Activated gamma-delta T cell treated with Interleukin-2 at 50 U/mL for 16 hours (primary cell): ENCODE results near the gene HYDIN.

ENCODE experiments used
- DNase-seq: peaks from one replicate; pipeline ENCODE4 v3.0.0-alpha.2; 2020

HYDIN gene

DNA sequence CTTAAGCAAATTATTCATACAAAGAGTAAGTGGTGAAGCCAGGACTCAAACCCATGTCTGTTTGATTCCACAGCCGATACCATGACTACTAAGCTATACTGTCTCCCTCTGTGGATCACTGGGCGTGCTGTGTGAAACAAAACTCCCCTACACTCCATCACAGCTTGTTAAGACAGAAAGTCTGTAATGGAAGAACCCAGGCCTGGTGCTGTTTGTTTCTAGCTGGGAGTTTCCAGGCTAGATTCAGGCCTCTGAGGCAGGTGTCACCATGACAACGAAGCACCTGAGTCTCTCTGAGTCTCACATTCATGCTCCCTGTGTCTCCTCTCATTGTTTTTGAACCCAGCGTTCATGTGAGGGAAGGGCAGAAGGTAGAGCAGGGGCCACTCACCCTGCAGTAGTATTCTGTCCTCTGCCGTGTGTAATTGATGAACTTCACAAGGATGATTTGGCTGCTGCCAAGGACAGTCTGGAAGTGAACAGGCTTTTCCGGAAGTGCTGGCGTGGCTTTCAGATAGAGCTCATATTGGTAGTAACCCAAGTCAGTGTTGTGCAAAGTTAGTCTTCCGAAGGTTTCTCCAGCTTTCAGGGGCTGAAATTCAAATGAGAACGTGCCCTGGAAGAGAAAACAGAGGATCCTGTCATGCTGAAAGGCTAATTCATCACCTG is 421.0 kb downstream of the HYDIN start:
- DNase-seq: no peak

DNA sequence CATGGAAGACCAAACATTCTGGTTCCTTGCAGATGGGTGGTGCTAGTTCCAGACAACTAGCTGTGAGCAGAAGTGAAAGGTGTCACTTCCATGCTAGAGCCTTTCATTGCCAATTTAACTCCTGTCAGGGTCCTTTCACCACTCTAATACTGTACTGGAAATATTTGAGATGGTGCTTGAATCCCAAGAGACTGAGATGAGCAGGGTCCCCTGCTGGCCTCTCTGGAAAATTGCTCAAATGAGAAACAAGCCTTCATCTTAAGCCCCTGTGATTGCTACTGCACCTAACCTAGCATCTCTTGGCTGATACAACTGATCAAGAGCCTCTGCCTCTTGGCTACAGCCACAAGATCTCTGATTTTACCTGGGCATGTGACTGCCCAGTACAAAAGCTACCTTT is 422.2 kb downstream of the HYDIN start:
- no peak for DNase-seq

DNA sequence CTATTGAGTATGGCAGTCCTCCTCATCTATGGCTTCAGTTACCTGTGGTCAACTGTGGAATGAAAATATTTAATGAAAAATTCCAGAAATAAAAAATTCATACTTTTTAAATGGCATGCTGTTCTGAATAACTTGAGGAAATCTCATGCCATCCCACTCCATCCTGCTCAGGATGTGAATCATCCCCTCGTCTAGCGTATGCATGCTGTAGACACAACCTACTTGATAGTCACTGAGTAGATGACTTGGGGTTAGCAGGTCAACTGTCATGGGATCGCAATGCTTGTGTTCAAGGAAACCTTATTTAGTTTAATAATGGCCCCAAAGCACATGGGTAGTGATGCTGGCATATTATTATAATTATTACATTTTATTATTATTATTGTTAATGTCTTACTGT is 424.7 kb downstream of the HYDIN start:
- DNase-seq: no peak

DNA sequence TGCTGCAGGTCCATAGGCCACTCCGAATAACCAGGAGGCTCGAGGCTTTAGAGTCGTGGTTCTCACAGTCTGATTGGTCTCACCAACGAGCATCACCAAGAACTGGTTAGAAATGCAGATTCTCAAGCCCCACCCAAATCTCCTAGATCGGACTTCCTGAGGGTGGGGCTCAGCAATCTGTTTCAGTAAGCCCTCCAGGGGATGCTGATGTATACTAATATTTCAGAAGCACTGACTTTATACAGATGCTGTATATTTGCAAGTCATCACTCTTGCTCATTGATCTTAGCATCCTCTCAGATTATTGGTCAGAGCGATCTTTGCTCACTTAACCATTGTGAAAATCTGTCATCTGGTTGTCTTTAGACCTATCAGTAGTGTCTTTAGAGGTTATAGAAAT is 425.1 kb downstream of the HYDIN start:
- DNase-seq: no peak

DNA sequence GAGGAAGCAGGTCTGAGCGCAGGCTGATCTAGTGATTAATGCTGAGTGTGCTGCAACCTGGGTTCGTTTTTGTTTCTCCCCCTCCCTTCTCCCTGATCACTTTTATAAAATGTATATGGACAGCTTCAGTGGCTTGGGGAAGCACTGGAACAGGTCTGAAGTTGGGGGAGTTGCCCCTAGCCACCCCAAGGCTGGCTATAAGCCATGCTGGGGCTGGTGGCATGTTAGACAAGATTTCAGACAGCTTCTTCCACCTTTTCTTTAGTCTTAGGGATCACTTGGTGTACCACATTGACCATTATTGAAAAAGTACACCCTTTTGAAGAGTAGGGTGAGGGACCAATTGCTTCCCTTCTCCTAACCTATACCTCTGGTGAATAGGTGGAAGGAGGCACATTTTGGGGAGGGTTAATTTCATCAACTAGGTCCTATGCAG is 425.8 kb downstream of the HYDIN start:
- no peak for DNase-seq

DNA sequence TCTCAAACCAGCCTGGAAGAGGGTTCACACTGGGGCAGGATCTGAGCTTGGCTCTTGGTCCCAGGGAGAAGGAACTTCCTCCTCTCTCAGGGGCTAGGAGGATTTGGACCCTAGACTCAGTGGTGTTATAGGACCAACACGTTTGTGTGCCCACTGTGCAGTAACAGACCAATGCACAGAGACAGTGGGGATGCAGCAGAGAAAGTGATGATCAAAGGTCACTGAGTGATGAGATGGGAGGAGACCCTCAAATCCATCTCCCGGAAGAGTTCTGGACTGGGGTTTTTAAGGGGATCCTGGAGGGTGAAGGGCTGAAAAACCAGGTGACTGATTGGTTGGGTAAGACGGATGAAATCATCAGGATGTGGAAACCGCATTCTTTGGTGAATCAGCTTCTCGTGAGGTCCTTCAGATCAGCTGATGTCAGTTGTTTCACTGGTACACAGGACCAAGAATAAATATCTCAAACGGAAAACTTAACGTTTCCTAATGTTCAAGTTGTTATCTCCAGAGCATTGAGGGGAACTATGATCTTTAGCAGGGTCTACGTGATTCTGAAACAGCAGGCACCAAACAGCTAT is 426.3 kb downstream of the HYDIN start:
- DNase-seq: no peak

DNA sequence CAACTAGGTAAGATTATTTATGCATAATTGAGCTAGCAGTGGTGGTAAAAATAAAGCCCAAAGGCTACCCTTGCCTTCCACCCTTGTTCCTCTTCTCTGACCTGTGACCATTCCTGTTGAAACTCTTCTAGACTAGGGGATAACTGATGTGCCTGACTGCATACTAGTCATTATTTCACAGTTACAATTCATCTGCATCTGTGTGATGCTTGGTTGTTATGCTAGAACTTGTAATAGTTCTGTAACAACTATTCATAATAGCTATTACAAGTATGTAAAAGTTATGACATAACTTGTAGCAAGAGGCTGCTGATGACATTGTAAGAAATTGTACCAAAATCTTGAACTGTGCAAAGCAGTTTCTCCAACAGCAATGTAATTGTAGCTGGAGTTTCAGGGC is 427.2 kb downstream of the HYDIN start:
- DNase-seq: no peak

DNA sequence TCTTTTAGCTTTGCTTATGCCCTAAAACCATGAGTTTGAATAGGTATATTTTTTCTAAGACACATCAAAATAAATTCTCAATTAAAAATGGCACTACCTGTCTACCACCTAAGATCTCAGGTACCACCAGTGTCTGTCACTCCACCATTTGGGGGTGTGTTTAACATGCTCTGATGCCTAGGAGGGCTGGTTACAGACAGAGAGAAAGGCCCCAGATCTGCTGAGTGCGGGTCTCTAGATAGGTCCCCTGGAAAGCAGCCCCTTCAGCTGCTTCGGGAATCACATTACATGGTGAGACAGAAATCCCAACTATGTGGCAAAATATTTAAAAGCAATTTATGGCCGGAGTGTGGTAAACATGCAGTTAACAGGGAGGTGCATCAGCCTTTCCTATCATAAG is 428.9 kb downstream of the HYDIN start:
- DNase-seq: no peak

DNA sequence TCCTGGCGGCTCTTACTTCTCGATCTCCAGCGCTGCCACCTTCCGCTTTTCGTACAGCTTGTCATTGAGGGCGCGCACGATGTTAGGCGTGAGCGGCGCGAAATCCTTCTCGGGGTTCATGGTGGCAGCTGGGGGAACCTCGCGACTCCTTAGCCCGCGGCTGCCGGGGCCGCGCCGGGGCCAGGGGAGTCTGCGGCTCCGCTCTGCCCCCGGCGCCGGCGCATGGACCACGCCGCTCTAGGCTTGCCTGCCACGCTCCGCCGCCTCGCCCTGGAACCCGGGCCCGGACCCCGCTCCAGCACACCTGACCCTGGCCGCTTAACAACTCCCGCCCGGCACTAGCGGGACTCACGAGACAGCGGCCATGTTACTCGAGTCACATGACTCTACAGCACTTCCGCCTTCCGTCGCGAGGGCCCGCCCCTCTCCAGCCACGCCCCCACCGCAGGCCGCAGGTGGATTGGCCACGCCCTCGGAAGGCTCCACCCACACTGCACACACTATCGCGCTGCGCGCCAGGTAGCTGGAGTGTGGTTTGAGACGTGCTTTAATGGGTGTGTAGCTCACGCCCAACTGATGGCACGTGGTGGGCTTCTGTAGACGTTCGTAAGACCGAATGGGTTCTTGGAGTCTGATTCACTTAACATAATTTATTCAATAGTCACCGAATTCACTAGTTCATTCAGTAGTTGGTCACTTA is 429.6 kb downstream of the HYDIN start, which contains the start of gene VAC14:
TSS of gene VAC14 (minus strand) at position 378 of the 700 bp plus-strand sequence. CDS start at position 120, 258 bp downstream.
- peak; percentile 97 for DNase-seq

DNA sequence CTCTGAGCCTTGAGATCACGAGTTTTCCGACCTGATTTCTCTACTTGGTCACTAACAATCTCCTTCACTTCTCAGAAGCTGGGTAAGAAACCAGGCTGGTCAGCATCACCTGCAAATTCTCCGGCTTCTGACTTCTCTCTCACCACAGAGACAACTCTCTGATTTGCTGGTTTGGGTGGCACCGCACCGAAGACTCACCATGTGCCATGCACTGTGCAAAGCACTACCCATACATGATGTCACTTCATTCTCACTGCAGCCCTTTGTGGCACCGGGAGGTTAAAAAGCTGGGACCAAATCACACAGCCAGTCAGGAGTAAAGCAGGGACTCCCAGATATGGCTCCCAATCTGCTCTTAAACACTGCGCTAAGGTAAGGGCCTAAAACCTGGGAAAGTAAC is 430.2 kb downstream of the HYDIN start:
- no peak for DNase-seq

DNA sequence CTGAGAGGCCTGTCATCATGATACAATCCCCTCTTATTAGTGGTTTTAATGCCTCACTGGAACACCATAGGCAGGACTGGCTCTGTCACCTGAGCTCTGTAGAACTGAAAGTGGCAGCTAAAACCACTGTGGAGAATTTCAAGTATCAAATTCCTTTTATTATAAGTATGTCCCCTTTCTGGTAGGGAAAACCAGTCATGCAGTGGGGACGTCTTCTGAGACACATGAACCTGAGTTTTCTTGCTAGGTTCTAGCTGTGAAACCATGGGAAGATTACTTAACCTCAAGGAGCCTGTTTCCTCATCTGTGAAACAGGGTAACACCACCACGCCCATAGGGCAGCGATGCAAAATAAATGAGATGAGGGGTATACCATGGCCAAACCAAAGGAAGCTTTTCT is 434.2 kb downstream of the HYDIN start:
- no peak for DNase-seq

DNA sequence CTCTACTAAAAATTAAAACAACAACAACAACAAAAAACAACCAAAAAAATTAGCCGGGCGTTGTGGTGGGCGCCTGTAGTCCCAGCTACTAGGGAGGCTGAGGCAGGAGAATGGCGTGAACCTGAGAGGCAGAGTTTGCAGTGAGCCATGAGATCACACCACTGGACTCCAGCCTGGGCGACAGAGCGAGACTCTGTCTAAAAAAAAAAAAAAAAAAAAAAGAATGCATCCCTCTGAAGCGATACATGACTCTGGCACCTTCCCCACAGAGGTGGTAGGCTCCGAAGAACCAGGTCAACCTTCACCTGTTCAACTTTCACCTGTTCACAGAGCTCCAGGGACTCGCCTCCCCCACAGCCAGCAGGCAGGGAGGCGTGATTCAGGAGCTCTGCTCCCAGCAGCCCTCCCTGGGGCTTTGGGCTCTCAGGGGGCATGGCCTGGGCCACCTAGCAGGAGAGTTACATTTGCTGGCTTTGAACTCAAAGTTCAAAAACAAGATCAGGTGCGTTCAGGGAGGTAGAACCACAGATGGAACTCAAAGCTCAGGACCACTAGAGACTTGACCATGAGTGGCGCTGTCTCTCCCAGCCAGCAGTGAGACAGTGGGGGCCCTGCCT is 435.1 kb downstream of the HYDIN start:
- no peak for DNase-seq

DNA sequence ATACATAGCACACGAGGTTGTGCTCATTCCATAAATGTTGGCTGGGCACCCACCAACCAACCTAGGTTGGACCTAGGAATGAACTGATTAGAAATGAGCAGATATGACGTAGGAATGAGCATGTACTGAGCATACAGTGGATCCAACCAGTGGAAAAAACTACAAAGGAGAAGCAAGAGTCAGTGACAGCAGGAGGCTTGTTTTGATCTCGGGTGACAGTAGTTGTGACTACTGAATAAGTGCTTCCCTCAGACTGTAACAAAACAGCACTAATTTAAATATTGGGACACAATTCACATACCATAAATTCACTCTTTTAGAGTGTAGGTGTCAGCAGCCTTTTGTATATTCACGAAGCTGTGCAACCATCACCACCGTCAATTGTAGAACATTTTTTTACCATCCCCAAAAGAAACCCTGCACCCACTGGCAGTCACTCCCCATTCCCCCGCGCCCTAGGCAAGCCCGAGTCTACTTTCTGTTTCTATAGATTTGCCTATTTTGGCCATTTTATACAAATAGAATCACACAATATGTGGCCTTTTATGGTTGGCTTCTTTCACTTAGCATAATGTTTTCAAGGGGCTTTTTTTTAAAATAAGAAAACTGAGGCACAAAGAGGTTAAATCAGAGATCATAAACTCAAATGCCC is 436.5 kb downstream of the HYDIN start:
- no peak for DNase-seq

DNA sequence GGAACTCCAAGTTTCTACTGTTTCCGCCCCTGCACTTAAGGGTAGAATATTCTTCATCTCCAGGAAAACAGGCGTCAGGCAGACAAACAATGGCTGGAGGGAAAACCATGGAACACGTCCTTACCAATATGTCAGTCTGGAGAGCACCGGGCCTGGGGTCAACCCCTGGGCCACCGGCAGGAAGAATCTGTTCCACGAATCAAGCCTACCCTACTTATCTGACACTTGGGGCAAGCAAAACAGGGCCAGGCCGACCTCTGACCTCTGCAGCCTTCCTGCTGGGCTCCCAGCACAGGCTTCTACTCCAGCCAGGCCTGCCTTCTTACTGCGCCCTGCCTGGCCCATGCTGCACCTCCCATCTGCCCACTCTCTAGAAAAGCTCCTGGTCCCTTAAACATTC is 439.7 kb downstream of the HYDIN start:
- no peak for DNase-seq

DNA sequence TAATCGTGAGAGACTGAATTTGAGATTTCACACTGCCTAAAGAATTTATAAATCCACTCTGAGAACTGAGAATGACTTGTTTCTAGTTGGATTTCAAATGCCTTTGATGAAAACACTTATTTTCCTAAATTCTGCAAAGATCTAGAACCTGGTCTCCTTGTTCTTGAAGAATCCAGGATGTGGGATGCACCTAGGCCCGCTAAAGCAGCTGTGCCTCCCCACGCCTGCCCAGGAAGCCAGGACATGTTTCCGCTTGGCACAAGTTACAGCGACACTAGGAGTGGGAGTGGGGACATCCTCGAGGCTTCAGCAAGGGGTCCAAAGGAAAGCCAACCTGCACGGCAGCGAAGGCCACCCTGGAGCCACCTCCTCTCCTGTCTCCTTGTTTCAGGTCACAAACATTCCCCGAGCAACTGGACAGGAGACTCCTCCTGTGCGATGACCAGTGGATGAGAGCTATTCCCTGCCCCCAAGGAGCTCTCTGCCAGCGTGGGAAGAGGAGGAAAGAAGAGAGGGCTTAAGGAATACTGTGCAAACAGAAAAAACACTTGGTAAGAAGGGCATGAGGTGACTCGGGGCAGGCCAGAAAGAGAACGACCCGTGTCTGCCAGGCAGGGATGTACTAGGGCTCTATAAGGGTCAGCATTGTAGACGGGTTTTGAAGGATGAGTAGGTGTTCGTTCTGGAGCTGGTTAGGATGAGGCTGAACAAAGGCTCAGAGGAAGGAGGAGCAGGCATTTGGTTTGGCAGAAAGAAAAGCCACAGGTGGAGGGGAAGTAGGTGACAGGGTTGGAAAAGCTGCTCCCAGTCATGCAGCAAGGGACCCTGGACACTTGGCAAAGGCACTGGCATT is 440.7 kb downstream of the HYDIN start:
- no peak for DNase-seq

DNA sequence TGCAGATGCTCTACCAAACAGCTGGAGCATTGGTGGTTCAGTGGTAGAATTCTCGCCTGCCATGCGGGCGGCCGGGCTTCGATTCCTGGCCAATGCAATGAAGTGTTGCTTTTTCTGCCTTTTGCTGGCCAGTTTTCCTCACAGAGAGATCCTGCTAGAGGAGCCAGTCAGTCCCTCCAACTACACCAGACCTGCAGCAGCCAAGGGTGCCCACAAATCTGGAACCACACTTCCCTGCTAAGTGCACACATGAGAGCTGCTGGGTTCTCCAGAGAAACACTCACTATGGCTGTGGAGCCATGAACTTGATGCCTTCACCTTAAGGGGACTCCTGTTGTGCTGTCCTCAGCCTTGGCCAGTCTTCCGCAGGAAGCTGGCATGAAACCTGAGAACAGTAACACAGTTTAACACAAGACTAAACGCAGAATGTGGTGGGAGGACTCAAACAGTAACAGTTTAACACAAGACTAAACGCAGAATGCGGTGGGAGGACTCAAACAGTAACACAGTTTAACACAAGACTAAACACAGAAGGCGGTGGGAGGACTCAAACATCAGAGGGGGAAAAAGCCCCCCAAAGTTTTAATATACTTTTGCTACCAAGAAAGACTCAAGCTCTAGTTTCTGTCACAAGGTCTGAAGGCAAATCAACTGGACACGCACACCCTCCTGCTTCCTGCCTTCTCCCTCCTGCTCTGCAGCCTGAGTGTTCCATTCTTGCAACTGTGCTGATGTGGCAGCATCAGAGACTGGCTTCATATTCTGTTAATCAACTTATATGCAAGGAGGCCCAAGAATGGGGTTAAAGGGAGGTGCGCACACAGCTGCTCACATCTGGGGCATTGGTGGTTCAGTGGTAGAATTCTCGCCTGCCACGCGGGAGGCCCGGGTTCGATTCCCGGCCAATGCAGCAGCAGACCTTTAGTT is 441.6 kb downstream of the HYDIN start:
- no peak for DNase-seq

DNA sequence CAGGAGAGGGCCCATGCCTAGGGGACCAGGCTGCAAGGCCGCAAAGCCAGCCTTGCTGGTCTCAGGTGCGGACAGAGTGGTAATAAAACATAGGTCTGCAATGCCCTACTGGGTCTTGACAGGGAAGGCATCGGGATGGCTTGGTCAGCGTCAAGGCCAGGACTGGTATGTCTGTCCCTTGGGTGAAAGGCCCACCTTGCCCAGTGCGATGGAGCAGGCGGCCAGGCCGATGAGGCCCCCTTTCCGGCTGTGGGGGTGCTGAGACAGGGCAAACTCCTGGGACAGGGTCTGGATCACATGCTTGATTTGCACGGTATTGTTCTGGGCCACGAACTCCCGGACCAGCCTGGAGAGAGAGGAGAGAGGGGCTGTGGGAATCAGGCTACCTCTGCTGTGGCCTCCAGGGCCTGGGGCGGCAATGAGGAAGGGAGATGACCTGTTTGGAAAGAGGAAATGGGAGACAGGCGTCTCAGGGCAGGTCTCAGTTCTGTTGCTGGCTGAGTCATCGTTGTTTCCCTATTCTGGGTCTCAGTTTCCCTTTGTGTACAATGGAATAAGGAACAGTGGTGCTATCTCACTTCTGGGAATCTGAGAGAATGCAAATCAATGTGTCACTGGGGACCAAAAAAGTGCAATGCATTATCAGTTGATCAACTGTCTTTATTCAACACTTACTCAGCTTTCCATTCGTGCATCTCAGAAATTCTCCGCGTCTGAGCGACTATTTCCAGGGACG is 444.3 kb downstream of the HYDIN start:
- no peak for DNase-seq

DNA sequence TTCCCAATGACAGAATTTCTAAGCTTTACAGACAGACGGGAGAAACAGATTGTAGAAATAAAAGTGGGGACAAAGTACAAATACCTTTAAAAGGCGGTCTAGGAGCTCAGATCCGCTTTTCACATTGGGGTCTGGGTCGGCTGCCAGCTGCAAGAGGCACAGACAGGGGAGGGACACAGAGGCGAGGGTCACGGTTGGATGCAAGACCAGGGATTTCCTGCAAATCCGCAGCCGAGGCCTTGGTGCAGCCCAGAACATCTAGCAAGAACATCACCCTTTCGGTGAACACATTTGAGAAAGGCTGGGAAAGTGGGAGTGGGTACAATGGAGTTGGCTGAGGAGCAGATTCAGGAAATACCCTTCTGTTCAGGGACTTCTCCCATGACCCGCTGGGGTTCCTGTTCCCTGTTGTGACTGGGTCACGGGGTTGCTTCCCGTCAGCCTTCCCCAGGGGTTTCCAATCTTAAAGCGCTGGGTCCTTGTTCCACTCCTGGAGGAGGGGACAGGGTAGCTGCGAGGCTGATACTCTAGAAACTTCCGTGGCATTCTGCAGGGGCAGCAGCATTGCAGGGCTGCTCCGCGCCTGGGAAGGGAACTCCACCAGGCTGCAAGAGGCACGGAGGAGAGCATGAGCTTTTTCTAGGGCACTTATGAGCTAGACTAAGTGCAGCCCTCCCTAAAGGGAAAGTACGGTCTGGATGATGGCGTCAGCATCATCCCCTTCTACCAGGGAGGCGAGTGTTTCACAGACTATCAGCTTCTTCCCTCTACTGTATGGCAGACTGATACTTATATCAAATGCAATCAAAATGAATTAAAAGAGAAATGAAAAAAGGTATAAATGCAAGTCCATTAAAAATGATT is 445.6 kb downstream of the HYDIN start:
- DNase-seq: no peak

DNA sequence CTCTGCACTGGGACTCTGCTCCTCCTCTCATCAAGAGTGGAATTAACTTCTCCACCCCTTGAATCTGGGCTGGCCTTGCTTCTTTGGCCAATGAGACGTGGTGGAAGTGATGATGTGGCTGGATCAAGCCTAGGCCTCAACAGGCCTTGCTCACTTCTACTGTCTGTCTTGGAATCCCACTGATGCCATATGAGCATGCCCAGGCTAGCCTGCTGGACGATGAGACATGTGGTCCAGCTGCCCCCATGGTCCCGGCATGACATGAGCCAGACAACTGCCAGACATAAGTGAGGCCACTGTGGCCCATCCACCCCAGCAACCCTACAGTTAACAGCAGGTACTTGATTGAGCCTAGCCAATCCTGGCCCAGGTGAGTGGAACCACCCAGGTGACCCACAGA is 448.3 kb downstream of the HYDIN start:
- no peak for DNase-seq
